Heart right ventricle (tissue), 16 donors: Measurements from ENCODE around the gene FHIT. TPM values are rescaled to one million over a fixed set of nuclear protein-coding genes. Genes with fewer than 3 reads are reported as not detected.

Experiments used
- ATAC-seq, 8 donors: fragments of 200-7000 bp; cut with Tn5 transposase; one replicate each; pipeline ENCODE4 v1.9.1; 2020; ENCODE audit warnings: mild to moderate bottlenecking in 8 of 8, moderate library complexity in 8 of 8, moderate number of reproducible peaks in 1 of 8
- DNase-seq, 2 donors: peaks; one replicate each; pipeline ENCODE4 v3.0.0-alpha.2; 2020
- H3K27ac ChIP-seq, 10 donors: fragments of 200-600 bp; sonication (generic) in 2 of 10; one replicate each; pipeline versions ENCODE4 v1.5.0 to v1.8.0; 2020 to 2022; ENCODE audit warnings: mild to moderate bottlenecking in 3 of 10
- H3K27me3 ChIP-seq, 7 donors: fragments of 200-600 bp; one replicate each; pipeline ENCODE4 v1.8.0; 2021 to 2022; ENCODE audit warnings: mild to moderate bottlenecking in 2 of 7
- H3K36me3 ChIP-seq, 9 donors: fragments of 200-600 bp; sonication (generic) in 1 of 9; one replicate each; pipeline versions ENCODE4 v1.5.0 to v1.8.0; 2020 to 2022; ENCODE audit warnings: mild to moderate bottlenecking in 2 of 9
- H3K4me1 ChIP-seq, 9 donors: fragments of 200-600 bp; sonication (generic) in 1 of 9; one replicate each; pipeline versions ENCODE4 v1.5.0 to v1.8.0; 2020 to 2022; ENCODE audit warnings: mild to moderate bottlenecking in 4 of 9
- H3K4me3 ChIP-seq, 10 donors: fragments of 200-600 bp; sonication (generic) in 2 of 10; one replicate each; pipeline versions ENCODE4 v1.5.0 to v1.8.0; 2020 to 2022; ENCODE audit warnings: mild to moderate bottlenecking in 7 of 10, moderate library complexity in 2 of 10
- H3K9me3 ChIP-seq, 11 donors: fragments of 200-600 bp in 10 of 11; sonication (generic) in 2 of 11; one replicate each; pipeline versions ENCODE4 v1.5.0 to v1.8.0; 2013 to 2022; ENCODE audit warnings: mild to moderate bottlenecking in 2 of 11, control low read depth in 1 of 11, moderate library complexity in 1 of 11
- CTCF ChIP-seq, 9 donors: fragments of 200-600 bp; sonication (generic) in 2 of 9; IDR thresholded peaks; one replicate each; pipeline versions ENCODE4 v1.5.0 to v1.8.0; 2021 to 2022; ENCODE audit warnings: antibody characterized with exemption in 9 of 9, mild to moderate bottlenecking in 5 of 9, moderate library complexity in 1 of 9
- WGBS, 2 donors: extraction: QIAGEN DNeasy Blood & Tissue Kit; methylation state at CpG; one replicate each; pipeline ENCODE4 v1.1.7; 2013; ENCODE audit warnings: inconsistent platforms in 1 of 2; 5-methylcytosine and 5-hydroxymethylcytosine counted together
- intact Hi-C, 10 donors: fragments of 100-400 bp; cut with DNase I; formaldehyde crosslinking; loops; one replicate each; pipeline versions ENCODE4 v1.11.1 to v1.14.2; 2022
- polyA plus RNA-seq, 2 donors: library from polyadenylated mRNA; stranded (reverse); fragments of 200-250 nt; gene quantifications; one replicate each; pipeline ENCODE4 v1.2.3, GENCODE V29; 2013
- total RNA-seq, 10 donors: library from RNA; stranded (reverse); fragmentation: NEBNext Ultra II Directional in 3 of 10; extraction: Animal tissue kit (Norgen Biotek cat#: 25700) in 3 of 10; gene quantifications; one replicate each; pipeline versions ENCODE4 v1.2.1 to v1.2.4, GENCODE V29; 2021 to 2023
- donor health status: Arrhythmogenic right ventricular cardiomyopathy.
- donor health status: ischemic (EF 13 %, LVEDD 7.1; RV severe dilation, severe dysfunction).
- donor health status: healthy with polysubstance abuse.
- donor health status: DM: no; HTN: yes; CAD: no.
- donor health status: DM: no; HTN: no; CAD: no.
- donor health status: ischemic (EF 25% LVEDD 6.9; RV normal size, moderate dysfunction).
- donor health status: ischemic (EF 25% LVEDD 5.7; RV mildly dilated, moderate dysfunction).
- donor health status: healthy.
- donor health status: DM: yes; HTN: yes; CAD: no.
- donor health status: Ischemic cardiomyopathy.
- donor health status: ischemic (EF 35%, LVEDD 5.7; RV mildly dilated, moderate dysfunction).
- donor health status: nonischemic (EF 11% LVEDD 7.7; RV severe dilation, severe dysfunction).
- donor health status: DM: yes; HTN: yes; CAD: no.
- donor health status: PGD.
- donor health status: ischemic (EF 29% LVEDD 5.4; RV normal size, mild dysfunction).
- donor health status: nonischemic (EF 23%, LVEDD 6.1; RV moderate dilation, normal function).

Gene FHIT
- total and polyA plus RNA-seq, 12 donors: 4.7 to 25.5 (median 18.3) TPM

- no peak for DNase-seq
- H3K36me3 ChIP-seq: no peaks in the 10 kb centered on the region
- intact Hi-C loops: no loop called here
- 58 to 63% methylated on average over 3 of the region's 3 CpGs for WGBS, 2 donors
- TF ChIP-seq CTCF (IDR thresholded peaks at IDR 0.05): no peak
- H3K4me1 ChIP-seq: peaks cover 0 to 5% (median 0%) of the 10 kb centered on the region in 9 donors
- H3K27me3 ChIP-seq: no peaks in the 10 kb centered on the region
- no peak overlapping the region for H3K4me3 ChIP-seq
- no peak overlapping the region for H3K27ac ChIP-seq
- peak in 1 of 8 donors; percentile 69 for ATAC-seq
- no peaks in the 10 kb centered on the region for H3K9me3 ChIP-seq
Observed at GRCh38 chr3:59737241-59737640, 1514.0 kb downstream of the FHIT start.

GRCh38 chr3:59734061-59734460, 1517.2 kb downstream of the FHIT start:
- no peak for TF ChIP-seq CTCF (IDR thresholded peaks at IDR 0.05)
- ATAC-seq: no peak
- no peak for DNase-seq
- Histone ChIP-seq H3K9me3 (no peaks in the 10 kb centered on the region), H3K27ac (no peak overlapping the region), H3K4me3 (no peak overlapping the region), H3K4me1 (peaks cover 0 to 5% (median 0%) of the 10 kb centered on the region in 9 donors), H3K36me3 (no peaks in the 10 kb centered on the region), H3K27me3 (no peaks in the 10 kb centered on the region)
- WGBS, 2 donors: 37 to 52% methylated on average over 4 of the region's 4 CpGs
- intact Hi-C loops: no loop called here

- Histone ChIP-seq H3K9me3 (no peaks in the 10 kb centered on the region), H3K36me3 (no peaks in the 10 kb centered on the region), H3K27me3 (no peaks in the 10 kb centered on the region), H3K27ac (no peak overlapping the region), H3K4me3 (no peak overlapping the region), H3K4me1 (peaks cover 0 to 5% (median 0%) of the 10 kb centered on the region in 9 donors)
- DNase-seq: no peak
- 83 to 89% methylated on average over 6 of the region's 6 CpGs for WGBS, 2 donors
- intact Hi-C loops: no loop called here
- TF ChIP-seq CTCF (IDR thresholded peaks at IDR 0.05): no peak
- ATAC-seq: no peak
Observed at GRCh38 chr3:59733041-59733809, 1518.0 kb downstream of the FHIT start.

GRCh38 chr3:59731943-59732342, 1519.3 kb downstream of the FHIT start:
- H3K27ac ChIP-seq: no peak overlapping the region
- no peaks in the 10 kb centered on the region for H3K27me3 ChIP-seq
- no peak for TF ChIP-seq CTCF (IDR thresholded peaks at IDR 0.05)
- intact Hi-C loops: no loop called here
- H3K4me1 ChIP-seq: peaks cover 0 to 5% (median 0%) of the 10 kb centered on the region in 9 donors
- DNase-seq (no peak), ATAC-seq (no peak)
- H3K4me3 ChIP-seq: no peak overlapping the region
- WGBS, 2 donors: 82 to 94% methylated on average over 5 of the region's 5 CpGs
- H3K9me3 ChIP-seq: no peaks in the 10 kb centered on the region
- H3K36me3 ChIP-seq: no peaks in the 10 kb centered on the region
